H1 (cell line): ENCODE results near the gene SPOCK1. TPM values are rescaled to one million over a fixed set of nuclear protein-coding genes. Genes with fewer than 3 reads are reported as not detected.

Source experiments
- CTCF ChIA-PET: fragments of 300-600 bp; sonication (Branson Sonifier 250); formaldehyde crosslinking; loops from one replicate; lab custom pipeline; 2021; ENCODE audit not compliant: partially characterized antibody; lab: Charles Lee
- POLR2A ChIA-PET: fragments of 300-600 bp; sonication (Branson Sonifier 250); formaldehyde crosslinking; loops from one replicate; lab custom pipeline; 2021; ENCODE audit warnings: inconsistent platforms; ENCODE audit not compliant: partially characterized antibody; lab: Charles Lee
- DNase-seq, 2 experiments: peaks; one replicate each; pipeline versions ENCODE4 v3.0.0 to v3.0.0-alpha.2; 2010 to 2022; ENCODE audit warnings: low spot score in 2 of 2, low read depth in 1 of 2, mixed read lengths in 1 of 2
- FAIRE-seq: peaks from 2 replicates; lab custom pipeline; 2011; peaks lifted over from hg19 to GRCh38; lab: Jason Lieb, UNC
- H2AFZ ChIP-seq: 2 replicates; pipeline ENCODE4 v1.8.1; 2012; ENCODE audit warnings: low read length, inconsistent platforms
- H2AK5ac ChIP-seq: 2 replicates; pipeline ENCODE4 v1.6.1; 2013; ENCODE audit warnings: low read depth, low read length
- H2BK120ac ChIP-seq: replicated peaks from 2 replicates; pipeline ENCODE3; 2013; ENCODE audit warnings: low read depth, low read length, inconsistent platforms
- H2BK12ac ChIP-seq: 2 replicates; pipeline ENCODE4 v1.6.1; 2013; ENCODE audit warnings: low read depth, low read length
- H2BK15ac ChIP-seq: 2 replicates; pipeline ENCODE4 v1.6.1; 2013; ENCODE audit warnings: low read length
- H2BK20ac ChIP-seq: 2 replicates; pipeline ENCODE4 v1.6.1; 2013; ENCODE audit warnings: low read length
- H2BK5ac ChIP-seq: 2 replicates; pipeline ENCODE4 v1.6.1; 2013; ENCODE audit warnings: low read depth, low read length
- H3K14ac ChIP-seq: 2 replicates; pipeline ENCODE4 v1.6.1; 2013; ENCODE audit warnings: inconsistent platforms; ENCODE audit not compliant: insufficient read length
- H3K18ac ChIP-seq: 2 replicates; pipeline ENCODE4 v1.6.1; 2013; ENCODE audit warnings: low read length; ENCODE audit errors: extremely low read depth
- H3K23ac ChIP-seq: 2 replicates; pipeline ENCODE4 v1.6.1; 2013; ENCODE audit warnings: inconsistent platforms; ENCODE audit not compliant: insufficient read length
- H3K23me2 ChIP-seq: 2 replicates; pipeline ENCODE4 v1.6.1; 2013; ENCODE audit warnings: low read depth, low read length
- H3K27ac ChIP-seq: 2 replicates; pipeline ENCODE4 v1.6.1; 2011; ENCODE audit warnings: low read depth, low read length, inconsistent platforms
- H3K27me3 ChIP-seq, 4 experiments: replicated peaks in 1 of 4; 1 replicate in 1 of 4; 2 replicates in 3 of 4; pipeline versions ENCODE4 v1.6.1 to v1.8.1; 2011 to 2013; ENCODE audit warnings: low read length in 3 of 4, mild to moderate bottlenecking in 3 of 4, inconsistent platforms in 2 of 4, mixed read lengths in 2 of 4, moderate library complexity in 1 of 4; ENCODE audit not compliant: control insufficient read depth in 3 of 4, insufficient read depth in 3 of 4; ENCODE audit errors: extremely low read depth in 1 of 4
- H3K36me3 ChIP-seq, 4 experiments: 2 replicates each; pipeline versions ENCODE4 v1.6.1 to v1.8.1; 2011 to 2013; ENCODE audit warnings: mild to moderate bottlenecking in 4 of 4, low read length in 3 of 4, moderate library complexity in 2 of 4, control low read depth in 1 of 4, inconsistent platforms in 1 of 4; ENCODE audit not compliant: insufficient read depth in 4 of 4, control insufficient read depth in 2 of 4
- H3K4ac ChIP-seq: replicated peaks from 2 replicates; pipeline ENCODE3; 2013; ENCODE audit warnings: low read length, low read depth, mixed read lengths, inconsistent platforms; ENCODE audit not compliant: insufficient read length
- H3K4me1 ChIP-seq, 4 experiments: replicated peaks in 1 of 4; 1 replicate in 1 of 4; 2 replicates in 3 of 4; pipeline versions ENCODE4 v1.6.1 to v1.8.1; 2011 to 2013; ENCODE audit warnings: low read length in 3 of 4, inconsistent platforms in 2 of 4, mixed read lengths in 1 of 4; ENCODE audit not compliant: insufficient read depth in 4 of 4, control insufficient read depth in 3 of 4
- H3K4me2 ChIP-seq, 2 experiments: 2 replicates each; pipeline versions ENCODE4 v1.6.1 to v1.8.1; 2011 to 2013; ENCODE audit warnings: low read depth in 2 of 2, low read length in 2 of 2, control low read depth in 1 of 2, inconsistent platforms in 1 of 2, mild to moderate bottlenecking in 1 of 2; ENCODE audit not compliant: insufficient read depth in 1 of 2
- H3K4me3 ChIP-seq, 4 experiments: fragments of 200-600, 300-600 bp in 1 of 4; sonication (generic), shearing (Covaris generic), sonication (Bioruptor Twin) in 1 of 4; 2 replicates each; pipeline versions ENCODE4 v1.5.1 to v1.8.1; 2011 to 2016; ENCODE audit warnings: low read length in 4 of 4, low read depth in 3 of 4, control low read depth in 2 of 4, inconsistent platforms in 2 of 4, mild to moderate bottlenecking in 2 of 4, mixed read lengths in 1 of 4, moderate library complexity in 1 of 4; ENCODE audit not compliant: insufficient read depth in 2 of 4; ENCODE audit errors: extremely low read depth in 1 of 4
- H3K56ac ChIP-seq: replicated peaks from 2 replicates; pipeline ENCODE3; 2013; ENCODE audit warnings: low read depth, mild to moderate bottlenecking, mixed read lengths, low read length, inconsistent platforms; ENCODE audit not compliant: insufficient read length
- H3K79me1 ChIP-seq: 2 replicates; pipeline ENCODE4 v1.6.1; 2013; ENCODE audit warnings: low read depth, low read length, control low read depth
- H3K79me2 ChIP-seq, 2 experiments: 2 replicates each; pipeline versions ENCODE4 v1.6.1 to v1.8.1; 2012 to 2013; ENCODE audit warnings: low read length in 2 of 2, mild to moderate bottlenecking in 2 of 2, inconsistent platforms in 1 of 2; ENCODE audit not compliant: insufficient read depth in 2 of 2, control insufficient read depth in 1 of 2
- H3K9ac ChIP-seq, 4 experiments: replicated peaks in 1 of 4; 1 replicate in 1 of 4; 2 replicates in 3 of 4; pipeline versions ENCODE4 v1.6.1 to v1.8.1; 2011 to 2013; ENCODE audit warnings: low read depth in 3 of 4, low read length in 3 of 4, control low read depth in 2 of 4, mild to moderate bottlenecking in 2 of 4, moderate library complexity in 2 of 4, inconsistent platforms in 1 of 4; ENCODE audit errors: extremely low read depth in 1 of 4
- H3K9me3 ChIP-seq, 2 experiments: 2 replicates each; pipeline versions ENCODE4 v1.6.1 to v1.8.1; 2012 to 2013; ENCODE audit warnings: mild to moderate bottlenecking in 2 of 2, moderate library complexity in 2 of 2, control low read depth in 1 of 2, inconsistent platforms in 1 of 2, low read depth in 1 of 2, low read length in 1 of 2, mixed read lengths in 1 of 2; ENCODE audit not compliant: insufficient read depth in 2 of 2
- H4K20me1 ChIP-seq, 2 experiments: replicated peaks in 1 of 2; 2 replicates each; pipeline versions ENCODE3 to v1.8.1; 2011 to 2013; ENCODE audit warnings: inconsistent platforms in 2 of 2, low read length in 2 of 2, mild to moderate bottlenecking in 1 of 2; ENCODE audit not compliant: insufficient read depth in 2 of 2, control insufficient read depth in 1 of 2
- H4K5ac ChIP-seq: 2 replicates; pipeline ENCODE4 v1.6.1; 2013; ENCODE audit warnings: low read length, low read depth, mixed read lengths, inconsistent platforms; ENCODE audit not compliant: insufficient read length
- H4K8ac ChIP-seq: 2 replicates; pipeline ENCODE4 v1.8.0; 2013; ENCODE audit warnings: mild to moderate bottlenecking, moderate library complexity, low read length, inconsistent platforms; ENCODE audit not compliant: insufficient read depth; ENCODE audit errors: extremely low read depth
- H4K91ac ChIP-seq: replicated peaks from 2 replicates; pipeline ENCODE3; 2013; ENCODE audit warnings: low read length, mixed read lengths, inconsistent platforms; ENCODE audit not compliant: insufficient read length
- FOSL1 ChIP-seq: IDR thresholded peaks from 2 replicates; pipeline ENCODE4 v1.6.1; 2011; ENCODE audit warnings: mild to moderate bottlenecking, low read depth, low read length, moderate library complexity; ENCODE audit not compliant: insufficient read depth
- HDAC6 ChIP-seq: IDR thresholded peaks from one replicate; pipeline ENCODE4 v1.7.1; 2012; ENCODE audit warnings: low read depth, mild to moderate bottlenecking, inconsistent platforms, low read length, moderate library complexity
- MAX ChIP-seq: IDR thresholded peaks from 2 replicates; pipeline ENCODE4 v1.6.1; 2012; ENCODE audit warnings: inconsistent platforms
- SAP30 ChIP-seq: fragments of 300-600 bp; sonication (generic); IDR thresholded peaks from 2 replicates; pipeline ENCODE4 v1.7.1; 2012; ENCODE audit warnings: low read length, moderate library complexity, mild to moderate bottlenecking, inconsistent platforms; ENCODE audit not compliant: insufficient read depth, insufficient replicate concordance
- TEAD4 ChIP-seq: IDR thresholded peaks from 2 replicates; pipeline ENCODE4 v1.6.1; 2012; ENCODE audit warnings: low read depth, low read length, inconsistent platforms, mixed read lengths
- YY1 ChIP-seq: IDR thresholded peaks from 2 replicates; pipeline ENCODE4 v1.6.1; 2011; ENCODE audit warnings: low read depth, mild to moderate bottlenecking, low read length
- WGBS, 2 experiments: shearing (Covaris generic) in 1 of 2; methylation state at CpG; one replicate each; pipeline versions ENCODE4 v1.1.6 to v1.1.7; 2013 to 2015; ENCODE audit warnings: low lambda C conversion rate in 2 of 2, mixed read lengths in 2 of 2, inconsistent platforms in 1 of 2, low coverage in 1 of 2, missing lambda C conversion rate in 1 of 2; ENCODE audit not compliant: insufficient replicate concordance in 2 of 2, insufficient coverage in 1 of 2, insufficient read length in 1 of 2; ENCODE audit errors: extremely low coverage in 1 of 2, missing lambda C conversion rate in 1 of 2; 5-methylcytosine and 5-hydroxymethylcytosine counted together
- polyA plus RNA-seq, 7 experiments: library from polyadenylated mRNA; depleted of rRNA in 3 of 7; stranded (reverse) in 5 of 7; unstranded in 2 of 7; fragments of >200 nt in 5 of 7; fragments of 200-250 nt in 2 of 7; gene quantifications; 1 replicate in 5 of 7; 2 replicates in 1 of 7; 4 replicates in 1 of 7; pipeline versions ENCODE4 v1.2.1 to v1.2.3, GENCODE V29; 2011 to 2013; ENCODE audit warnings: missing spikeins in 2 of 7, mixed read lengths in 2 of 7
- total RNA-seq: library from RNA; stranded (reverse); fragmentation: NEBNext Ultra II Directional; extraction: Animal tissue kit (Norgen Biotek cat#: 25700); gene quantifications from 2 replicates; pipeline ENCODE4 v1.2.1, GENCODE V29; 2021

SPOCK1 gene
- total and polyA plus RNA-seq, 2 of the 8 experiments (the other 6 are each of a cell fraction or from before 2014, with no cell fraction given) = 6.9 to 18.1 TPM

GRCh38 chr5:137450759-137451158 lies 48.4 kb downstream of the SPOCK1 start:
- Histone ChIP-seq H2AFZ (no peak overlapping the region), H2AK5ac (no peak overlapping the region), H2BK120ac (no peak overlapping the region), H4K91ac (no peak overlapping the region), H3K23me2 (0 out of 2 replicates have a peak, but pooled peaks cover 2% of the 10 kb centered on the region), H3K4me2 (no peak overlapping the region), H4K5ac (no peak overlapping the region), H3K9me3 (no peaks in the 10 kb centered on the region), H2BK5ac (no peak overlapping the region), H3K56ac (no peak overlapping the region), H3K79me1 (no peaks in the 10 kb centered on the region), H2BK12ac (no peak overlapping the region), H3K14ac (no peak overlapping the region), H3K4me3 (no peak overlapping the region), H2BK20ac (no peak overlapping the region), H3K79me2 (no peaks in the 10 kb centered on the region), H3K23ac (no peak overlapping the region), H3K4me1 (no peaks in the 10 kb centered on the region), H3K27me3 (peaks cover 0 to 1% (median 0%) of the 10 kb centered on the region in 4 experiments; a peak in 1 of 7 replicates), H3K36me3 (no peaks in the 10 kb centered on the region), H4K8ac (no peak overlapping the region), H2BK15ac (no peak overlapping the region), H3K4ac (no peak overlapping the region), H3K18ac (no peak overlapping the region), H4K20me1 (no peaks in the 10 kb centered on the region), H3K9ac (no peak overlapping the region), H3K27ac (no peak overlapping the region)
- TF ChIP-seq TEAD4 (no peak), HDAC6 (no peak), MAX (no peak), FOSL1 (no peak), SAP30 (no peak), YY1 (no peak)
- ChIA-PET CTCF (interaction anchor here (0.5 to 1.0 kb wide), 3 partner anchors 11 to 130 kb away, joined by 3 to 4 read pairs (median 3); no protein-coding TSS in a partner anchor), POLR2A (no interaction called here)
- no peak for FAIRE-seq
- 97% methylated on average over 3 of the region's 3 CpGs; no CpG with 5 or more reads in 1 of the 2 experiments for WGBS, 2 experiments
- DNase-seq = no peak
